DND-41 (cell line): ENCODE results near the gene SLC16A3.
"Not testable (repeated sequence)": the region's sequence is repeated elsewhere in the genome, so short reads cannot be mapped to it uniquely, and the experiment has no call there.

ENCODE experiments used
- ATAC-seq: fragments of 200-7000 bp; cut with Tn5 transposase; 3 replicates; pipeline ENCODE4 v1.9.1; 2021; ENCODE audit warnings: low read depth; ENCODE audit not compliant: insufficient read depth
- DNase-seq: peaks from one replicate; pipeline ENCODE4 v3.0.0-alpha.2; 2020
- H2AFZ ChIP-seq: 2 replicates; pipeline ENCODE4 v1.6.0; 2012; ENCODE audit warnings: low read depth, low read length
- H3K27ac ChIP-seq: 2 replicates; pipeline ENCODE4 v1.5.1; 2012; ENCODE audit warnings: low read length, inconsistent platforms
- H3K27me3 ChIP-seq: fragments of 200-600 bp; sonication (generic); 2 replicates; pipeline ENCODE4 v1.6.0; 2012; ENCODE audit warnings: low read length, mild to moderate bottlenecking, inconsistent platforms; ENCODE audit not compliant: insufficient read depth, poor library complexity
- H3K36me3 ChIP-seq: 2 replicates; pipeline ENCODE4 v1.5.1; 2012; ENCODE audit warnings: low read length, inconsistent platforms; ENCODE audit not compliant: insufficient read depth
- H3K4me1 ChIP-seq: 2 replicates; pipeline ENCODE4 v1.5.1; 2012; ENCODE audit warnings: mild to moderate bottlenecking, low read length; ENCODE audit not compliant: insufficient read depth
- H3K4me2 ChIP-seq: 2 replicates; pipeline ENCODE4 v1.6.0; 2012; ENCODE audit warnings: mild to moderate bottlenecking, moderate library complexity, low read length, inconsistent platforms; ENCODE audit not compliant: insufficient read depth
- H3K4me3 ChIP-seq, 2 experiments: fragments of 200-600 bp in 1 of 2; shearing (Covaris generic) in 1 of 2; 2 replicates each; pipeline ENCODE4 v1.5.1; 2012 to 2016; ENCODE audit warnings: inconsistent platforms in 2 of 2, low read length in 2 of 2, mild to moderate bottlenecking in 2 of 2, low read depth in 1 of 2, moderate library complexity in 1 of 2
- H3K79me2 ChIP-seq: 2 replicates; pipeline ENCODE4 v1.6.0; 2012; ENCODE audit warnings: low read length, inconsistent platforms; ENCODE audit not compliant: insufficient read depth
- H3K9ac ChIP-seq: 2 replicates; pipeline ENCODE4 v1.6.0; 2012; ENCODE audit warnings: low read depth, mild to moderate bottlenecking, inconsistent platforms, low read length, moderate library complexity
- H3K9me3 ChIP-seq: 2 replicates; pipeline ENCODE4 v1.5.1; 2012; ENCODE audit warnings: low read length, moderate library complexity, mild to moderate bottlenecking, inconsistent platforms; ENCODE audit not compliant: insufficient read depth, severe bottlenecking
- H4K20me1 ChIP-seq: 2 replicates; pipeline ENCODE4 v1.6.0; 2012; ENCODE audit warnings: low read length; ENCODE audit not compliant: insufficient read depth
- EZH2 ChIP-seq: IDR thresholded peaks from 3 replicates; pipeline ENCODE4 v1.6.1; 2012; ENCODE audit warnings: borderline replicate concordance, low read depth, mild to moderate bottlenecking, moderate library complexity, low read length, inconsistent platforms; ENCODE audit not compliant: severe bottlenecking
- TF ChIP-seq, protein P1 (sequence below): IDR thresholded peaks from 2 replicates; pipeline ENCODE4 v1.5.1; 2012; ENCODE audit warnings: borderline replicate concordance, low read length, moderate library complexity, mild to moderate bottlenecking; ENCODE audit not compliant: poor library complexity, severe bottlenecking; ENCODE audit errors: extremely low read depth

SLC16A3 gene

DNA sequence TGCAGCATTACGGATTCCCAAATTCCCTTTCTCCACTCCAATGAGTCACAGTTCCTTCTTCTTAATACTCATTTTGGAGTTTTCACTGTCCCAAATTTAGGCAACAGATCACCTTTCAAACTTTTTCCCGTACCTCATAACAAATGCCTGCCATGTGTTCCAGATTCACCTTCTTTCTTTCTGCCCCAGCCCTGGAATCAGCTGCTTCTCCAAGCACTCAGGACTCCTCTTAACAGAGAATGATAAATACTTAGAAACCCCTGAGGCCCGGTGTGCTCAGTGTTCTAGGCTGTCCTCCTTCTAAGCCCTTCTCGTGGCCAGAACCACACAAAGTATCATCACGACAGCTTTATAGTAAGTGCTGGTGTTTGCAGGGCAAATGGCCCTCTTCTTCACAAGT lies 29.7 kb downstream of the SLC16A3 start:
- Histone ChIP-seq H3K27ac (no peak overlapping the region), H3K79me2 (peaks cover 84% of the 10 kb centered on the region), H3K36me3 (peaks cover 88% of the 10 kb centered on the region), H3K4me2 (no peak overlapping the region), H2AFZ (no peak overlapping the region), H3K4me1 (no peaks in the 10 kb centered on the region), H3K9me3 (no peaks in the 10 kb centered on the region), H3K27me3 (no peaks in the 10 kb centered on the region), H3K4me3 (no peak overlapping the region), H4K20me1 (peaks cover 69% of the 10 kb centered on the region), H3K9ac (no peak overlapping the region)
- no peak for ATAC-seq
- no peak for DNase-seq
- TF ChIP-seq, protein P1, sequence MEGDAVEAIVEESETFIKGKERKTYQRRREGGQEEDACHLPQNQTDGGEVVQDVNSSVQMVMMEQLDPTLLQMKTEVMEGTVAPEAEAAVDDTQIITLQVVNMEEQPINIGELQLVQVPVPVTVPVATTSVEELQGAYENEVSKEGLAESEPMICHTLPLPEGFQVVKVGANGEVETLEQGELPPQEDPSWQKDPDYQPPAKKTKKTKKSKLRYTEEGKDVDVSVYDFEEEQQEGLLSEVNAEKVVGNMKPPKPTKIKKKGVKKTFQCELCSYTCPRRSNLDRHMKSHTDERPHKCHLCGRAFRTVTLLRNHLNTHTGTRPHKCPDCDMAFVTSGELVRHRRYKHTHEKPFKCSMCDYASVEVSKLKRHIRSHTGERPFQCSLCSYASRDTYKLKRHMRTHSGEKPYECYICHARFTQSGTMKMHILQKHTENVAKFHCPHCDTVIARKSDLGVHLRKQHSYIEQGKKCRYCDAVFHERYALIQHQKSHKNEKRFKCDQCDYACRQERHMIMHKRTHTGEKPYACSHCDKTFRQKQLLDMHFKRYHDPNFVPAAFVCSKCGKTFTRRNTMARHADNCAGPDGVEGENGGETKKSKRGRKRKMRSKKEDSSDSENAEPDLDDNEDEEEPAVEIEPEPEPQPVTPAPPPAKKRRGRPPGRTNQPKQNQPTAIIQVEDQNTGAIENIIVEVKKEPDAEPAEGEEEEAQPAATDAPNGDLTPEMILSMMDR = no peak
- TF ChIP-seq EZH2 = no peak

DNA sequence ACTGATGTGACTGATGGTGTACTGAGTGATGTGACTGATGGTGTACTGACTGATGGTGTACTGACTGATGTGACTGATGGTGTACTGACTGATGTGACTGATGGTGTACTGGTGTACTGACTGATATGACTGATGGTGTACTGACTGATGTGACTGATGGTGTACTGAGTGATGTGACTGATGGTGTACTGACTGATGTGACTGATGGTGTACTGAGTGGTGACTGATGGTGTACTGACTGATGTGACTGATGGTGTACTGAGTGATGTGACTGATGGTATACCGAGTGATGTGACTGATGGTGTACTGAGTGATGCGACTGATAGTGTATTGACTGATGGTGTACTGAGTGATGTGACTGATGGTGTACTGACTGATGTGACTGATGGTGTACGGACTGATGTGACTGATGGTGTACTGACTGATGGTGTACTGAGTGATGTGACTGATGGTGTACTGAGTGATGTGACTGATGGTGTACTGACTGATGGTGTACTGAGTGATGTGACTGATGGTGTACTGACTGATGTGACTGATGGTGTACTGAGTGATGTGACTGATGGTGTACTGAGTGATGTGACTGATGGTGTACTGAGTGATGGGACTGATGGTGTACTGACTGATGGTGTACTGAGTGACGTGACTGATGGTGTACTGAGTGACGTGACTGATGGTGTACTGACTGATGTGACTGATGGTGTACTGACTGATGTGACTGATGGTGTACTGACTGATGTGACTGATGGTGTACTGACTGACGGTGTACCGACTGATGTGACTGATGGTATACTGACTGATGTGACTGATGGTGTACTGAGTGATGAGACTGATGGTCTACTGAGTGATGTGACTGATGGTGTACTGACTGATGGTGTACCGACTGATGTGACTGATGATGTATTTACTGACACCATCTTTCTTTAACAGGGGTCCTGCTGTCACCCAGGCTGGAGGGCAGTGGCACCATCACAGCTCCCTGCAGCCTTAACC lies 31.4 kb downstream of the SLC16A3 start:
- H3K27me3 ChIP-seq, H2AFZ ChIP-seq, ATAC-seq, H3K27ac ChIP-seq, H3K4me2 ChIP-seq, H3K9ac ChIP-seq, H3K9me3 ChIP-seq, H3K4me3 ChIP-seq, DNase-seq, H3K4me1 ChIP-seq: not testable (repeated sequence)
- H4K20me1 ChIP-seq = peaks cover 77% of the 10 kb centered on the region
- H3K79me2 ChIP-seq = peaks cover 98% of the 10 kb centered on the region
- H3K36me3 ChIP-seq = peaks cover 98% of the 10 kb centered on the region

DNA sequence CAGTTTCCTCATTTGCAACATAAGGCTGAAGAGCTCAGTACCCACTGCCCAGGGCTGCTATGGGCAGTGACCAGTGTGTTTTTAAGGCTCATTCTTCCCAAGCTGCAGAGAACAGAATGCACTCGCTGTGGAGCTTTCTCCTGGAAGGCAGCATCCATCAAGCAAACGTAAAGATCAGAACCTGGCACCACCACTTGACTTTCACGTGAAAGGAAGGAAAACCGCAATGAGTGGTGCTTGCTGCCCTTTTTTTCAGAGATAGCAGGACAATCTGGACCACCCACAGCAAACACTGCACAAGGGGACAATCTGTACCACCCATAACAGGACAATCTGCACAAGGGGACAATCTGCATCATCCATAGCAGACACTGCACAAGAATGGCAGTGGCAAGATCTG lies 33.5 kb downstream of the SLC16A3 start:
- Histone ChIP-seq H3K79me2 (peaks cover 98% of the 10 kb centered on the region), H2AFZ (no peak overlapping the region), H3K4me2 (no peak overlapping the region), H3K36me3 (peaks cover 98% of the 10 kb centered on the region), H3K27me3 (no peaks in the 10 kb centered on the region), H3K4me3 (no peak overlapping the region), H4K20me1 (peaks cover 86% of the 10 kb centered on the region), H3K9ac (no peak overlapping the region), H3K9me3 (no peaks in the 10 kb centered on the region), H3K4me1 (0 out of 2 replicates have a peak, but pooled peaks cover under 1% of the 10 kb centered on the region), H3K27ac (no peak overlapping the region)
- DNase-seq = no peak
- TF ChIP-seq, protein P1 = no peak
- no peak for TF ChIP-seq EZH2
- ATAC-seq = no peak

DNA sequence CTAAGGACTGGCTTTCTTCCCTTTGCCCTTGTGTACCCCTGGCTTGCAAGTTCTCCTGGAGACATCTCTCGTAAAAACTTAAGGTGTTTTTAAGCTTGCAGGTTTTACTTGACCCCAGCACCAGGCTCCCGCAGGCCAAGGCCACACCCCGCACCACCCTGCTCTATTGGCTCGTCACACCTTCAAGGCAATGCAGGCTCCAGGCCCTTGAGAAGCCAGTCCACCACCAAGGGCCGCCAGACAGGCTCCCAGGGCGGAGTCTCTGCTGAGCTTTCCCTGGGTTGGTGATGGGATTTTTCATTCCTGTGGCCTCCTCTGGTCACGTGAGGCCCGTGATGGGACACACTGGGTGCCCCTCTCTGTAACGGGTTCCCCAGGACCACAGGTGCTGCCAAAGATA lies 34.8 kb downstream of the SLC16A3 start:
- Histone ChIP-seq H3K9ac (no peak overlapping the region), H3K79me2 (peaks cover 99% of the 10 kb centered on the region), H3K4me2 (no peak overlapping the region), H3K4me1 (0 out of 2 replicates have a peak, but pooled peaks cover 6% of the 10 kb centered on the region), H3K27ac (no peak overlapping the region), H3K4me3 (no peak overlapping the region), H3K27me3 (no peaks in the 10 kb centered on the region), H3K36me3 (peaks cover 99% of the 10 kb centered on the region), H2AFZ (no peak overlapping the region), H3K9me3 (no peaks in the 10 kb centered on the region), H4K20me1 (peaks cover 91% of the 10 kb centered on the region)
- TF ChIP-seq, protein P1 = no peak
- TF ChIP-seq EZH2 = no peak
- no peak for ATAC-seq
- no peak for DNase-seq
